ENCODE measurements around the gene CCDC15.
"Not testable (repeated sequence)": the region's sequence is repeated elsewhere in the genome, so short reads cannot be mapped to it uniquely, and the experiment has no call there.

The CCDC15 gene

DNA sequence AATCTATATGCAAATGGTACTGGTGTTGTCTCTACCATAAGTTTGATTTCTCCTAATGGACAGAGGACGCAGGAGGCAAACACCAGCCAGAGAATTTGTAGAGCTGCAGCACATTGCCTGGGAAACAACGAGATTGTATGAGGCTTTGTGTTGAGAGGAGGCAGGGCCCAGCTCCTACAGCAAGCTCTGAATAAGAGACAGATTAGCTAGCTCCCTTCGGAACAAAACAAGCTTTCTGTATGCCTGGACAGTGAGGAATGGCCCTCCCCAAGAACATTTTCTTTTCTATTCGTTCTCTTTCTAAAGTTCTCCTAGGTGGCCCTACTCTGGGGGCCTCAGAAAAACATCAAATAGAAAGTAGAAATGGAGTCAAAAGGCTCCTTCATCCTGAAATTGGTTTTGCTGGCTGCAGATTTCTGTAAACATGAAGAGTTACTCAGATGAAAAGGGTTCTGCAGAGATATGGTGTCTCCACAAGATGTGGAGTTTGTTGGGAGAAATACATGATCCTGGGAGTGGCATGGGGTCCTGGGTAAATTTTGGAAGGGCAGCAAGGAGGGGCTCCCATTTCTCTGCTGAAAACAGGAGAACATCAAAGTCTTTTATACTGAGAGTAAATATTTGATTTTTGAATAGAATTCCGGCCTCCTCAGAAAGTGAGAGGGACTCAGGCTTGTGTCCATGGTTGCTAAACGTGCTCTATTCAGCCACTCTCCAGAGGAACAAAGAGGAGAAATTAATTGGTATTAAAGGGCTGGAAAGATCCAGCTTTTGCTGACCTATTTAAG lies 11.3 kb upstream of the CCDC15 start:
- DNase-seq (ENCODE audit: low read depth), result no peak

DNA sequence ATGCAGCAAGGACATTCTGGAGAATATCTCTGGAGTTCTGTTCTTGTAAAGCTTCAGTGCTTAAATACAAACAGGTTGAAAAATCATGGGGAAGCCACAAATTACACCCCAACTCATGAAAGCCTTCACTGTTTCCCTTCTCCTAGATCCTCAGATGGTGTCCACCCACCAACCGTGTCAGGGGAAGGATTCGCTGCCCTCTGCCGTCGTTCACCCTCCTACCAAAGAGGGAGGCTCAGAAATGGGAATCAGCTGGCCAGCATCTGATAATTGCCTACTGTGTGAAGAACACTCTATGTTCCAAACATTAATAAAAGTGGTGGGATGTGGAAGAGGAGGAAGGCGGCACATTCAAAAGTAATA lies 10.8 kb upstream of the CCDC15 start:
- no peak for DNase-seq (ENCODE audit: low read depth)

DNA sequence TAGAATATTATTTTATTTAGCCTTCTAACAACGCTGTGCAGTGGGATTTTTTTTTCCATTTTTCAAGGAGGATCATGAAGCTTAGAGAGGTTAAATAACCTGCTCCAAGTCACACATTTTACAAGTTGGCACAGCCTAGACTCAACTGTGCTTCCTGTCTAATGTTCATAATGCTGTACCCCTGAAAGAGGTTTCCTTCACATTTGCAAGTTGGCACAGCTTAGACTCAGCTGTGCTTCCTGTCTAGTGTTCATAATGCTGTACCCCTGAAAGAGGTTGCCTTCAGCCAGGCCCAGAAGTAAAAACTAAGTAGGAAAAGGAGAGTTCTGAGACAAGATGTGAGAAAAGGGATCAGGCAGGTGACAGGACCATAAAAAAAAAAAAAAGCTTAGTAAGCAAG lies 10.3 kb upstream of the CCDC15 start:
- DNase-seq (ENCODE audit: low read depth), result no peak

DNA sequence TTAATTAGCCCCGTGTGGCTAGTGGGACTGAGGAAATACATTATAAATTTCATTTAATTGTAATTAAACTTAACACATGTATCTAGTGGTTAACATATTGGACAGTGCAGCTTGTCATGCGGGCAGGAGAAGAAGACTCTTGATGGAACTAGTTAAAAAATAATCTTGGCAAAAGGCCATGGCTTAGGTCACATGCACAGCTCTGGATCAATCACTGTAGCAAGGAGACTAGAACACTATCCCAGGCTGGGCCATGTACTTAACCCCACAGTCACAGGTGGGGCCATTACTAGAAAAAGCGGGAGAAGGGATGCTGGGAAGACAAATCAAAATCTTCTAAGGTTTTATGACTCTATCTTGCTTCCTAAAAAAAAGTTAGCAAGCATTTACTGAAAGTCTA lies 9.4 kb upstream of the CCDC15 start:
- DNase-seq (ENCODE audit: low read depth), result no peak

DNA sequence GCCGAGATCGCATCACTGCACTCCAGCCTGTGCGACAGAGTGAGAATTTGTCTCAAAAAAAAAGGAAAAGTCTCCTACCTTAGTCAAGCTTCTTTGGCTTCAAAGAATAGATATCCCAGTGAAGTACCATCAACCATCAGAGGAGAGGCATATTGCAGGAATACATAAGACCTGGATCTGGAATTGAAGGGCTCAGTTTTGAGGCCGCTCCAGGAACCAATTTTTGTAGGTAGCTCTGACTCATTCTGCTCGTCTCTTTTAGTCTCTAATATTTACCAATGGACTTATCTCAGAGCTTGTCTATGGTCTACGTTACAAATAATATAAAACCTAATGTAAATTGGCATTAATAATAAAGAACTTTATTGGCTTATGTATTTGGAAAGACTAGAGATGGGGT lies 8.2 kb upstream of the CCDC15 start:
- DNase-seq (ENCODE audit: low read depth), result no peak

DNA sequence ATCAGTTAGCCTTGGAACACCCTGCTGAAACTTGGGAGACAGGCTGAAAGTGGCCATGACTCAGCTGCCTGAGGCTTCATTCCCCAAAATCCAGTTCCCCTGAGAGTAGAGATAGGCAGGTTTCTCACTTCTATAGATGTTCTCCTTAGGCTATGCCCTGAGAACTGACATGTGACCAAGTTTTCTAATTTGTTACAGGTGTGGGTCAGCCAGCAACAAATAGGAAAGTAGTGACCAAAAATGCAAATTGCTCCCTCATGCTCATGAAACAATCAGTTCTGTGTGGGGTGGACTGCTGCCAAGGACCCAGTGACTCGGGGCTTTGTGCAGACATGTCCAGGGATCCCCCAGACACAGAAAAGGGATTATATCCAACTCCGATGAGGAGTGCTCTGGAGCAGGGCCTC lies 7.3 kb upstream of the CCDC15 start:
- no peak for DNase-seq (ENCODE audit: low read depth)

DNA sequence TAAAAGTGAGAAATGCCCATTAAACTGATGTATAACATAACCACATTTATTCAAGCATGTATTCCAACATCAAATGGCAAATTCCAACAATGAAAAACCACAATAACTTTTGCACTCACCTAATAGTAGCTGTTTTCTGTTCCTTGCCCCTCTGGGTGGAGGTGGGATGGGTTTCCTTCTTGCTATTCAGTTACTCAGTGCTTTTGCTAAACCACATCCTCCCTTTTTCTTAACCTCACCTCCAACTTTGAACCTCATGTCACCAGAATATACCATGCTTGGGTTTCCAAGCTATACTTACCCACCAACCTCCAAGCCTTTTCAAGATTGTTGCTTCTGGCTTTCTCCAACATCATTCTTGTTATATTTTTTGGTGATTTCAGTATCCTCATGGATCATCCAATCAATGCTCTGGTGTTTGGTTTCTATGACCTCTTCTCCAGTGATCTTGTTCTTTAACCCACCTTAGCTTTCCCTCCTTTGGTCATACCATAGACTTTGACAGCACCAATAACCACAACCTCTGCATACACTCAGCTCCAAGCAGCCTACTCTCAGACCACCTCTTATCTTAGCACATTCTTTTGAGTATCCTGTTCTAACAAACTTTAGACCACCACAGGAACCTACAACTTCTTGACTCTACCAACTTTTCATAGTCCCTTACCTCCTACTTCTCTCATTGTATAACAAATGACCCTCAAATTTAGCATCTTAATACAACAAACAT lies 3.2 kb upstream of the CCDC15 start:
- DNase-seq (ENCODE audit: low read depth), result no peak

DNA sequence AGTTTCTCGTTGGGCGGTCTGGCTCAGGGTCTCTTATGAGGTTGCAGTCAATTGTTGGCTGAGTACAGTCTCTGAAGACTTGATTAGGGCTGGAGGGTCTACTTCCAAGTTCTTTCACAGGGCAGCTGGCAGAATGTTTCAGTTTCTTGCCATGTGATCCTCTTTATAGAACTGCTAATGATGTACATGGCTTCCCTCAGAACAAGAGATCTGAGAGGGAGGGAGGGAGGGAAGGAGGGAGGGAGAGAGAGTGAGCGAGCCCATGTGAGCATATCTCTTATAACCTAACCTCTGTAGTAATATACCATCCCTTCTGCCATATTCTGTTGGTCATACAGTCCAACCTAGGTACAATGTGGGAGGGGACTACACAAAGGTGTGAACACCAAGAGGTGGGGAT lies 2.7 kb upstream of the CCDC15 start:
- no peak for DNase-seq (ENCODE audit: low read depth)

DNA sequence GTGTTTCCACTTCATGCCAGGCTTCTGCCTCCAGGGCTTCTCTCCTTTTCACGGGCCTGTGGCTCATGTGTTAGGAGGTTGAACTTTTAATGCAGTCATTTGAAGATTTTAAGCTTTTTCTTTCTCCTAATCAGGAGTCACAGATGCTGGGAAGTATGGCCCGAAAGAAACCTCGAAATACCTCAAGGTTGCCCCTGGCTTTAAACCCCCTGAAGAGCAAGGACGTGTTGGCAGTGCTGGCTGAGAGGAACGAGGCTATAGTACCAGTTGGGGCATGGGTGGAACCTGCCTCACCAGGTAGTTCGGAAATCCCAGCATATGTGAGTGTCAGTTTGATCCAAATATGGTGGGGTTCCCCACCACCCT lies 571 bp downstream of the CCDC15 start:
- no peak for DNase-seq (ENCODE audit: low read depth)

DNA sequence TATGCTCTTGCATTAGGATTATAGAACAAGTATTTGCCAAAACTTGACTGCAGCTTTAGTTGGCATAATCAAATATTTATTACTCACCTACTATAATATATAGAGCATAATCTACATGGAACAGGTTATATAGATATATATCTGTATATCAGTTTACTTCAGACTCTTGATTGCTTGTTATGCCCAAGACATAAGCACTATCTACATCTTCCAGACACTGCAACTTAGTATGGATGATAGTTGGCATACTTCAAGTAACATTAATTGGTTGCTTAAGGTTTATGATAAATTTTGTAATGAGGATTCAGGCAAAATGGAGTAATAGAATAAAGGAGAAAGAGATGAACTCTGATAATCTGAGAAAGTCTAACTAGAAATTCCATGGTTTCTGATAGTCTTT lies 1.0 kb downstream of the CCDC15 start:
- DNase-seq (ENCODE audit: low read depth), result no peak

DNA sequence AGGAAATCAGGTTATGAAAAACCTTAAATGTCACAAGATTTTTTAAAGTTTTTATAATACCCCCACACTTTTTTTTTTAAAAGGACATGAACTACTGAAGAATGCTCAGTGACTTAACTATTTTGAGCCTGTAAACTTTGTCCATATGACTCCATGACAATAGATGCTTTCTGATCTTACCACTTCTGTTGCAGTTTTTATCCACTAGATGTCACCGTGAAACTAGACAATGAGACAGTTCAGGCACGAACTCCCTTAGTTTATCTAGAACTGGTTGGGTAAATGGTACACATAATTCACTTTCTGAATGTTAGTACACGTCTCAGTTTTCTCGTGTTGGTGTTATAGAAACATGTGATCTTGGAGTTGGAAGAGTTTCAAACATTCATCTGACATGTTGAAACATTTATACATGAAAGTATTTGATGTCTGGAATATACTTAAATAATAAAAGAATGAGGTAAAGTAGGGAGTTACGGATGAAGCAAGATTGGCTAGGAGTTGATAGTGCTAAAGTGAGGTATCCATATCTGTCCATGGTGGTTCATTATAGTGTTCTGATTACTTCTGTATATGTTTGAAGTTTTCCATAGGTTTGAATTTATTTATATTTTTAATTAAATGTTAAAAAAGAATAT lies 8.1 kb downstream of the CCDC15 start:
- no peak for DNase-seq (ENCODE audit: low read depth)

DNA sequence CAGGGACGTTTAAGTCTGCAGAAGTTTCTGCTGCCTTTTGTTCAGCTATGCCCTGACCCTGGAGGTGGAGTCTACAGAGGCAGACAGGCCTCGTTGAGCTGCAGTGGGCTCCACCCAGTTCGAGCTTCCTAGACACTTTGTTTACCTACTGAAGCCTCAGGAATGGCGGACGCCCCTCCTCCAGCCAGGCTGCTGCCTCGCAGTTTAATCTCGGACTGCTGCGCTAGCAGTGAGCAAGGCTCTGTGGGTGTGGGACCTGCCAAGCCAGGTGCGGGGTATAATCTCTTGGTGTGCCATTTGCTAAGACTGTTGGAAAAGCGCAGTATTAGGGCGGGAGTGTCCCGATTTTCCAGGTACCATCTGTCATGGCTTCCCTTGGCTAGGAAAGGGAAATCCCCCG lies 14.2 kb downstream of the CCDC15 start:
- DNase-seq (ENCODE audit: low read depth), result not testable (repeated sequence)

DNA sequence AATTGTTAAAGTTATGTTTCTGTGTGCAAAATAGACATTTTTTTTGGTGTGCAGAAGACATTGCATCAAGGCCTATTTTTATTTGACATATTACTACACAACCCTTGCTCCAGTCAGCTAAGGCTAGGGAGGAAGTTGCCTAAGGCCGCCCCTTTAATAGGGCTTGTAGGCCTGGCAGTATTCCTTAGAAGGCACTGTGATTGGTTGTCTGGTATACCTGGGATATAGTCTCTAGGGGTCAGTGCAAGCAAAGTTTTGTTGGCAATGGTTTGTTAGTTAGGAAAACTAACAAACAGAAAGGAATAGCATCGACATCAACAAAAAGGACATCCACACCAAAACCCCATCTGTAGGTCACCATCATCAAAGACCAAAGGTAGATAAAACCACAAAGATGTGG lies 16.9 kb downstream of the CCDC15 start:
- DNase-seq (ENCODE audit: low read depth), result no peak

DNA sequence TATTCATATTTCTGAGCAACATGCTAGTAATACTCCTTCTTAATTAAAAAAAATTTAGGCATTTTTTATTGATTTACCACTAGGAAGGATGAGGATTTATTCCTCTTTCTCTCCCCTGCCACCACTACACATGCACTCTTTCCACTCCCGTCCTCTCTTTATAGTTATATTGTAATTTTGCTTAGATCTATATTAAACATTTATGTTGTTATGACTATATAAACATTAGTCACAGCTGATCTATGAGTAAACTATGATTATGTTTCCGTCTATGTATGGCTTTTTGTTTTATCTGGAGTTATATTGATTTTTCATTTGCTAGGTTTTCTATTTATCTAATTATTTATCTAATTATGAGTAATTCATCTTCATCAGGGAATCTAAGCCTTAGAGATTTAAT lies 17.8 kb downstream of the CCDC15 start:
- no peak for DNase-seq (ENCODE audit: low read depth)

DNA sequence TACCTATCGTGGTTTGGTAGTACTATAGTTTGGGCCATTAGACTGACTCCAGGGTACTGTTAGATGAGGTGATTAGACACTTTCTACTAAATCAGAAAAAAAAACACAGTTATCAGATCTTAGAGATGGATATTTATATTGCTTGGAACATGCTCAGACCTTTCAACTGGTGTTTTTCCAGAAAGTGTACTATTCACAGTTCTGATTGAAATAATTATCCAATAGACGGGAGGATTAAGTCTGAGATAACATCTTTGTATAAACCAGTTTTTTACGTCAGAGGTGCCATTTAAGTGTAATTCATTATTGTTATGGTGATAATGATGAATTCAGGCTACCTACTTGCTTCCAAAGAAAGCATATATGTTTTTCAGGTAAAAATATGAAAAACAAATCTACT lies 22.5 kb downstream of the CCDC15 start:
- no peak for DNase-seq (ENCODE audit: low read depth)

DNA sequence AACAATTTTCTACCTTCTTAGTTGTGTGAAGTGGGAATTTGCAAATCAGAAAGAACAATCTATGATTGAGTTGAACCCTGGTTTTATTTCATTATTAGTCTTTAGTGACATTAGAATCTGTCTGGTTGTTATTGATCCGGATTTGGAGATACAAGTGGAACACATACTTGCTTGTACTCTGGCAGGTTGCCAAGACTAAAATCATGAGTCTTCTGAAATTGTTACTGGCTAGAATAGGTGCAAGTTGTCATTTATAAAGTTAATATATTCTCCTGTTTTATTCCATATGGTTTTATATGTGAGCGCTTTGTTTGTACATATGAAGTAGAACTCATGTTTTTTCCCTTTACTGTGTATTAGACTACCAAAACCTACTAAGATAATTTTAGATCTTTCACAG lies 23.0 kb downstream of the CCDC15 start:
- no peak for DNase-seq (ENCODE audit: low read depth)

DNA sequence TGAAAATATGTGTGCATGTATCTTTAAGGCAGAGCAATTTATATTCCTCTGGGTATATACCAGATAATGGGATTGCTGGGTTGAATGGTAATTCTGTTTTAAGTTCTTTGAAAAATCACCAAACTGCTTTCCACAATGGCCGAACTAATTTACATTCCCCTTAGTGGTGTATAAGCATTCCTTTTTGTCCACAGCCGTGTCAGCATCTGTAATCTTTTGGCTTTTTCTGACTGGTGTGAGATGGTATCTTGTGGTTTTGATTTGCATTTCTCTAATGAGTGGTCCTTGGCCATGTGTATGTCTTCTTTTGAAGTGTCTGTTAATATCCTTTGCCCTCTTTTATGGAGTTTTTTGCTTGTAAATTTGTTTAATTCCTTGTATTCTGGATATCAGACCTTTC lies 24.3 kb downstream of the CCDC15 start:
- DNase-seq (ENCODE audit: low read depth), result no peak

DNA sequence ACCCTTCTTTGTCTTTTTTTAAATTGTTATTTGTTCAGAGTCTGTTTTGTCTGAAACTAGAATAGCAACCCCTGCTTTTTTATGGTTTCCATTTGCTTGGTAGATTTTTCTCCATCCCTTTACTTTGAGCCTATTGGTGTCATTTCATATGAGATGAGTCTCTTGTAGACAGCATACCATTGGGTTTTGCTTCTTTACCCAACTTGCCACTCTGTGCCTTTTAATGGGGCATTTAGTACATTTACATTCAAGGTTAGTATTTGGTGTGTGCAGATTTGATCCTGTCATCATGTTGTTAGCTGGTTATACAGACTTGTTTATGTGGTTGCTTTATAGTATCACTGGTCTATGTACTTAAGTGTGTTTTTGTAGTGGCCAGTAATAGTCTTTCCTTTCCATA lies 28.0 kb downstream of the CCDC15 start:
- DNase-seq (ENCODE audit: low read depth), result no peak

DNA sequence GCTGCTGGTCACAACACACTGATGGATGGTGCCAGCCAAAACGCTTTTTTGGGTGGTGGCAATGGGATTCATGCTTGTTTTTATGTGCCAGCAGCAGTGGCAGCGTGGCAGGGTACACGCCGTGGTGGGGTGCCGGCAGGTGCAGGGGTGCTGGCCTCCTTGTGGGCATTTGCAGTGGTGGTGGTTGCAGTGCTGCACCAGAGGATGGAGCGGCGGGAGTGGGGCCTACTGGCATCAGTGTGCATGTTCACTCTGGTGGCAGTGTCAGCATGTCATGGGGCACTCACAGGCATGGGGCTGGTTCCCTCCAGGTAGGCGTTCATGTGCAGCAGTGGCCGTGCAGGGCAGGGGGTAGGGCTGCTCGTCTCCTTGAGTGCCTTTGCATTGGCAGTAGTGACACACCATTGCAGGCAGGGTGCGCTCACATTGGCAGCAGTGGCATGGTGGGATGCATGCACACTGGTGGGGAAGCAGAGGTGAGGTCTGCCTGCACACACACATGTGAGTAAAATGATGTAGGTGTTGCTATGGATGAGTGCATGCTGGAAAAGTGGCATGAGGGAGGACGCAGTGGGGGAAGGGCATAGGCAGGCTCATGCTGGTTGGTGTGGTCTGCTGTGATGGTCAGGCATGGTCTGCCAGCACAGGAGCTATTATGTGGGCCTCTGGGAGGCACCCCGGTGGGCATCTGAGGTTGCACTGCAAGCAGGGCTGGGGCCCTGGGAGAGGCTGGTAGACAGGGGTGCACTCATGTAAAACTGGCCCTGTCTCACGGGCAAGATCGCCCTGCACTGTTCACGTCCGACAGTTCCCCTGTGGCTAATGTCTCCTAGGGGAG lies 29.9 kb downstream of the CCDC15 start:
- DNase-seq (ENCODE audit: low read depth), result no peak

DNA sequence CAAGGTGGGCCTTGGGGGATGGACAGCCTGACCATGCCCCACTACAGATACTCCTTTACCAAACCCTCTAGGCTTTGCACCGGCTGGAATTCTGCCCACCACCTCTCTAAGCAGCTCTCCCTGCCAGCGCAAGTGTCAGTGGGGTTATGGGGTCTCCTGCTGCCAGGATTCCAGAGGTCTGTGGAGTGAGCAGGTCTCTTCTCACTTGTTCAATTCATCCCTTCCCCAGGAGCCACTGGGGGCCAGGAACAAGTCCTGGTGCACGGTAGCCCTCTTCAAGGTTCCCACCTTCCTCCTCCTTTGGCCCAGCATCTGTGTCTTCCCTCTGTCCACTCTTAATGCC lies 30.5 kb downstream of the CCDC15 start:
- DNase-seq (ENCODE audit: low read depth), result no peak

DNA sequence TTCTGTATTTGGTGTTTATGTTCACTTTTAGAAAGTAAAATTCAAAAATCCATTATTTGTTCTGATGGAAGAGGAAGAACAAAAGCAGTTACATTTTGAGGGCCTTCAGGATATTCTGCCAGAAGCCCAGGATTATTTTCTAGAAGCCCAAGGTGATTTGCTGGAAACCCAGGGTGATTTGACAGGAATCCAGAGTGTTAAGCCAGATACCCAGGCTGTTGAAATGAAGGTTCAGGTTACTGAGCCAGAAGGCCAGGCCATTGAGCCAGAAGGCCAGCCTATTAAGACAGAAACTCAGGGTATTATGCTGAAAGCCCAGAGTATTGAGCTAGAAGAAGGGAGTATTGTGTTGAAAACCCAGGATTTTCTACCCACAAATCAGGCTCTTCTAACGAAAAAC lies 33.1 kb downstream of the CCDC15 start:
- no peak for DNase-seq (ENCODE audit: low read depth)

DNA sequence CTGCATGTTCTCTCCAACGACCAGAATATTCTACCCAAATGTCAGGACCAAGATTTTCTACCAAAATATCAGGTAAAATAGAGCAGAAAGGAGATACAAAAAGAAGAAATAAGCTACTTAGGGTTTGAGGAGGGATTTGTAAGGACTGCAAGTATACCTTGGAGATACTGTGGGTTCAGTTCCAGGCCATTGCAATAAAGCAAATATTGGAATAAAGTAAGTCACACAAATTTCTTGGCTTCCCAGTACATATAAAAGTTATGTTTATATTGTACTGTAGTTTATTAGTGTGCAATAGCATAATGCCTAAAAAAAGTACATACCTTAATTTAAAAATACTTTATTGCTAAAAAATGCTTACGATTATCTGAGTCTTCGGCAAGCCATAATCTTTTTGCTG lies 34.1 kb downstream of the CCDC15 start:
- DNase-seq (ENCODE audit: low read depth), result no peak

All from activated T-helper 9 cell treated with anti-CD3 and anti-CD28 coated beads, Interleukin-2, amount 50 U/mL, for 16 hours (primary cell).